ENCODE measurements around the gene MOCS2. TPM values are rescaled to one million over a fixed set of nuclear protein-coding genes. Genes with fewer than 3 reads are reported as not detected.

The MOCS2 gene
- total RNA-seq, 4 donors from 2014 or later: 13.2 to 29.6 (median 25.4) TPM

DNA sequence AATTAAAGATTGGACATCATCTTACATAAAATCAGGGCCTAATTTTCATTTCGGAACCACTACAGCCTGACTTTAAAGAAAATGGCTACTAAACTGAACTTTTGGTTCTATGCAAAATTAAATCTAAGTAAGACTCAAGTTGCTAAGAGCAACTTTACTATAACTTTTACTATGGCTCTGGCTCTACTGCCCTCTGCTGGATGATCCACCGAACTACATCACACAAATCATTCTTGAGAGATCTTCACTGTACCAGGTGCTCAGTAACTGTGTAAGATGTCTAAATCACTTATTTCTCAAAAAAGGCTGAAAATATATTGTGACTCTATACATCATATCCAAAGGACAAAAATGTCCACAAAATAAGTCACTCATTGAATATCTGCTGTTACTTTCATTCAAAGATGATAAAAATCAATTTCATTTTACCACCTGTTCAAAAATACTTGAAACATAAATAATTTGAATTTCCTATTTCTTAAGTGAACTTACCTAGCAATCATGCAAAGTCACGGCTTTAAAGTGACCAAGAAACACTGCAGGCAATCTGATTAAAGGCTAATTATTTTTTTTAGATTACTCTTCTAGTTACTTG lies 13.5 kb downstream of the MOCS2 start:
- WGBS, 2 donors: 11 to 18% methylated on average over 3 of the region's 3 CpGs

GRCh38 chr5:53095217-53095616 lies 14.3 kb downstream of the MOCS2 start:
- H3K27me3 ChIP-seq: no peaks in the 10 kb centered on the region
- H3K4me3 ChIP-seq: no peak overlapping the region
- DNase-seq: no peak
- H3K4me1 ChIP-seq: no peaks in the 10 kb centered on the region
- no peak overlapping the region for H3K27ac ChIP-seq
- H3K9me3 ChIP-seq: no peaks in the 10 kb centered on the region
- peaks cover 3 to 88% (median 15%) of the 10 kb centered on the region in 3 donors for H3K36me3 ChIP-seq
- intact Hi-C loops (cut with DNase I): loop anchor here (5.0 kb wide), 1 partner anchor 148 kb away; no protein-coding TSS in a partner anchor
- TF ChIP-seq POLR2A (IDR thresholded peaks at IDR 0.05): no peak
- TF ChIP-seq, protein P1, sequence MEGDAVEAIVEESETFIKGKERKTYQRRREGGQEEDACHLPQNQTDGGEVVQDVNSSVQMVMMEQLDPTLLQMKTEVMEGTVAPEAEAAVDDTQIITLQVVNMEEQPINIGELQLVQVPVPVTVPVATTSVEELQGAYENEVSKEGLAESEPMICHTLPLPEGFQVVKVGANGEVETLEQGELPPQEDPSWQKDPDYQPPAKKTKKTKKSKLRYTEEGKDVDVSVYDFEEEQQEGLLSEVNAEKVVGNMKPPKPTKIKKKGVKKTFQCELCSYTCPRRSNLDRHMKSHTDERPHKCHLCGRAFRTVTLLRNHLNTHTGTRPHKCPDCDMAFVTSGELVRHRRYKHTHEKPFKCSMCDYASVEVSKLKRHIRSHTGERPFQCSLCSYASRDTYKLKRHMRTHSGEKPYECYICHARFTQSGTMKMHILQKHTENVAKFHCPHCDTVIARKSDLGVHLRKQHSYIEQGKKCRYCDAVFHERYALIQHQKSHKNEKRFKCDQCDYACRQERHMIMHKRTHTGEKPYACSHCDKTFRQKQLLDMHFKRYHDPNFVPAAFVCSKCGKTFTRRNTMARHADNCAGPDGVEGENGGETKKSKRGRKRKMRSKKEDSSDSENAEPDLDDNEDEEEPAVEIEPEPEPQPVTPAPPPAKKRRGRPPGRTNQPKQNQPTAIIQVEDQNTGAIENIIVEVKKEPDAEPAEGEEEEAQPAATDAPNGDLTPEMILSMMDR (IDR thresholded peaks at IDR 0.05): no peak
- WGBS, 2 donors: 67 to 88% methylated on average over 7 of the region's 7 CpGs

More for the DNA sequence above, 13.5 kb downstream of the MOCS2 start:
- Histone ChIP-seq H3K4me3 (no peak overlapping the region), H3K9me3 (no peaks in the 10 kb centered on the region), H3K36me3 (peaks cover 3 to 88% (median 15%) of the 10 kb centered on the region in 3 donors), H3K27ac (no peak overlapping the region), H3K27me3 (no peaks in the 10 kb centered on the region), H3K4me1 (no peaks in the 10 kb centered on the region)
- DNase-seq: no peak
- intact Hi-C loops (cut with DNase I): loop anchor here (5.0 kb wide), 1 partner anchor 149 kb away; no protein-coding TSS in a partner anchor
- TF ChIP-seq, protein P1 (IDR thresholded peaks at IDR 0.05): peak; percentile 74 to 92 (median 84)
- TF ChIP-seq POLR2A (IDR thresholded peaks at IDR 0.05): no peak

- 65 to 67% methylated on average over 2 of the region's 2 CpGs for WGBS, 2 donors
- Histone ChIP-seq H3K27me3 (no peaks in the 10 kb centered on the region), H3K4me3 (no peak overlapping the region), H3K36me3 (peaks cover 0 to 84% (median 3%) of the 10 kb centered on the region in 3 donors), H3K9me3 (no peaks in the 10 kb centered on the region), H3K4me1 (no peaks in the 10 kb centered on the region), H3K27ac (no peak overlapping the region)
- TF ChIP-seq, protein P1 (IDR thresholded peaks at IDR 0.05): no peak
- no peak for TF ChIP-seq POLR2A (IDR thresholded peaks at IDR 0.05)
- intact Hi-C loops (cut with DNase I): no loop called here
- DNase-seq: no peak
Measured at GRCh38 chr5:53092242-53092641, 17.3 kb downstream of the MOCS2 start.

DNA sequence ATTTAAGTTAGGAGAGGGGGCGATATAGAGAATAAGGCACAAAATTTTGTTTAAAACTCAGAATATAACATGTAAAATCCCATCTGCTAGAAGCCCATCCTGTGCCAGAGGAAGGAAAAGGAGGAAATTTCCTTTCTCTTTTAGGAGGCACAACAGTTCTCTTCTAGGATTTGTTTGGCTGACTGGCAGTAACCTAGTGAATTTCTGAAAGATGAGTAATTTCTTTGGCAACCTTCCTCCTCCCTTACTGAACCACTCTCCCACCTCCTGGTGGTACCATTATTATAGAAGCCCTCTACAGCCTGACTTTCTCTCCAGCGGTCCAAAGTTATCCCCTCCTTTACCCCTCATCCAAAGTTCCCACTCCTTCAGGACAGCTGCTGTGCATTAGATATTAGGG lies 18.3 kb downstream of the MOCS2 start:
- intact Hi-C loops (cut with DNase I): no loop called here
- WGBS, 2 donors: 72 to 89% methylated on average over 2 of the region's 2 CpGs
- Histone ChIP-seq H3K4me1 (no peaks in the 10 kb centered on the region), H3K4me3 (no peak overlapping the region), H3K27me3 (no peaks in the 10 kb centered on the region), H3K9me3 (no peaks in the 10 kb centered on the region), H3K27ac (no peak overlapping the region), H3K36me3 (peaks cover 0 to 84% (median 0%) of the 10 kb centered on the region in 3 donors)
- DNase-seq: no peak
- no peak for TF ChIP-seq POLR2A (IDR thresholded peaks at IDR 0.05)
- TF ChIP-seq, protein P1 (IDR thresholded peaks at IDR 0.05): no peak

GRCh38 chr5:53090229-53090628 lies 19.3 kb downstream of the MOCS2 start:
- no peak overlapping the region for H3K27ac ChIP-seq
- intact Hi-C loops (cut with DNase I): no loop called here
- no peaks in the 10 kb centered on the region for H3K27me3 ChIP-seq
- 82 to 90% methylated on average over 4 to 5 of the region's 5 CpGs for WGBS, 2 donors
- no peak overlapping the region for H3K4me3 ChIP-seq
- TF ChIP-seq, protein P1 (IDR thresholded peaks at IDR 0.05): no peak
- TF ChIP-seq POLR2A (IDR thresholded peaks at IDR 0.05): no peak
- peaks cover 0 to 91% (median 0%) of the 10 kb centered on the region in 3 donors for H3K36me3 ChIP-seq
- no peaks in the 10 kb centered on the region for H3K9me3 ChIP-seq
- H3K4me1 ChIP-seq: no peaks in the 10 kb centered on the region
- no peak for DNase-seq
